GM18508 (cell line): Measurements from ENCODE around the gene HHATL.
A peak's percentile ranks its signal among the peaks of the same experiment; 100 is the strongest.

ENCODE experiments used
- ATAC-seq: cut with Tn5 transposase; IDR thresholded peaks from one replicate; pipeline ENCODE4 v1.9.1; 2021; ENCODE audit warnings: moderate number of reproducible peaks; ENCODE audit not compliant: insufficient read depth, unreplicated experiment

HHATL gene

DNA sequence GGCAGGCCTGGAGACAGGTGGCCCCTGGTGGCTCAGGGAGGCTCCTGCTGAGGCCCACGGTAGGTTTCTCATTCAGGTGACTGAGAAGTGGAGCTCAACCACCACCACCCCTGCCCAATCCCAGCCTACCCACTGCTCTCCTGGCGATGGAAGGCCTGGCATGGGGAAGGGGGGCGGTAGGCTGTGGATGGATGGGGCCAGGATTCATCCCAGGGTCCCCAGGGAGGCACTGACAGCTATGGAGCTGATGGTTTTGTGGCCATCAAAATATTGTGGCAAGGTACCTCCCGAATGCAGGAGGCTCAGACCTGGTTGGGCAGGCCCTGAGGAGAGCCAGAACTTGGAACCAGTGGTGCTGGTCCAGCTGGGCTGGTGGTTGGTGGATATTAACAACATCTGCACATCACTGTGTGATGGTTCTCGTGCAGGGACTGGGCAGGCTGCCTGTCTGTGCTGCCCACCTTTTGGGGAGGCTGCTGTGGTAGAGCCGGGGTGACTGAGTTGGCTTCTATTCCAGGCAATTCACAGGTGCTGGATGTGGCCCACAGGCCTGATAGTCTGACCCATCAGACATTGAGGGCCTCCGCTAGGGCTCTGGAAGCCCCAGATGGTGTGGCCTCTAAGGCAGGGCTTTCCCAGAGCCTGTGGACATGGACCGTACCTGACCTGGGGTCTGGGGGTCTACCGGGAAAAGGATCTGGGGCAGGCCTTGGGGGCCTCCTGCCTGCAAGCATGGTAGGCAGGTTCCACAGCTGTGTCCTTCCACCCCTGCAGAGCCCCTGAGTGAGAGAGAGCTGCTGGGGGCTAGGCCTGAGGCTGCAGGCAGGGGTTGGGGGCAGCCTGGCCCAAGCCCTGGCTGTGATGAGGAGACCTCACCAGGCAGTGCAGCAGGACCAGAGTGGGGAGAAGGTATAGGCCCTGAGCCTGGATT lies 45.7 kb downstream of the HHATL start:
- no peak for ATAC-seq

GRCh38 chr3:42655980-42656679 lies 46.5 kb downstream of the HHATL start:
- no peak for ATAC-seq

DNA sequence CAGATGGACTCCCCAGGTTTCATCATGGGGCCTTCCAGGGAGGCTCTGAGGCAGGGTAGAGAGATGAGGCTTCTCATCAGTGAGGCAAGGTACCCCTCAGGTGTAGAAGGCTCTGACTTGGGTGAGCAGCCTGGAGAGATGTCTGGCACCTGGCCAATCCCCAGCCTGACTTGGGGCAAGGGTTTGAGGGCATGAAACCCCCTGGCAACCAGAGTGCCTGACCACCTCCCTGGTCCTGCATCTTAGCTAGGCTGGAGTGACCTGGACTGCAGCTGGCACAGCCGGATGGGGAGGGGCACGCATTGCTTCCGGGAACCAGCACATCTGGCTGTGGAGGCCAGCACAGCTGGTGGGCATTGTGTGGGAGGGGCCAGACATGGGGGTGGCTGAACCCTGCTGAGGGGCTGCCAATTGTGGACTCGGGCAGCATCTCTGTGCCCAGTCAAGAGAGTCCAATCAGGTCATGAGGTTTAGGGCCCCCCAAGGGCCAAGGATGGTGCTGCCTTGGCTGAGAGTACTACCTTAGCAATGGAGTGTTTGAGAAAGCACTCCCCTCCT lies 47.2 kb downstream of the HHATL start:
- ATAC-seq: no peak

- no peak for ATAC-seq
These were observed 48.0 kb downstream of the HHATL start for GRCh38 chr3:42654331-42655201.

DNA sequence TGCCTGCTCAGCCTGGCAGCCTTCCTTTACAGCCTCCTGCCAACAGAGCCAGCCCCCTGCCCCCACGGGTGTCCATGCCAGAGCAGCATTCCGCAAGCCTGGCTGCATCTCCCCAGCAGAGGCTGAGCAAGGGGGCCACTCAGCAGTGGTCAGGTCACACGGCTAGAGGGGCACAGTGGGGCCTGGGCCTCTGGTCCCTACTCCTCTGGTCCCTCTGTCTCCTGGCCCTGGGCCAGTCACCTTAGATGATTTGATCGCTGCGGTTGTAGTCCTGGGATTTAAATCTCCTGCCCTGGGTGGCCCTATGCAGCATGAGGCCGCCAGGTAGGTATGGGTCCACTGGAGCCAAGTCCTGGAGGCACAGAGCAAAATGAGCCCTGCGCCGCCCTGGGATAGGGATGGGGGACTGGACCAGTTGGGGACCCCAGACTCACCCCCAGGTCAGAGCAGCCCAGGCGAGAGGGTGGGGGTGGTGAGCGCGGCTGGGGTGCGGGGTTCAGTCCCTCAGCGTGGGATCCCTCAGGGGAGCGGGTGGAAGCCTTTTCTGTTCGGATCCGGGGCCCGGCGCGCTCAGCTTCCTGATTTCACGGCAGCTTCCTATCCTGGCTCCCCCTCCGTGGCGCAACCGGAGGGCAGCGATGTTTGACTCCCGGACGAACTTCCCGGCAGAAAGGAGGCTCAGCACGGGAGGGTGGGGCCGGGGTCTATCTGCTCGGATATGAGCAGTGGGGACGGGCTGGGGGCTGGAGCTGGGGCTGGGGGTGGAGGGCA lies 48.9 kb downstream of the HHATL start, which contains the start of gene ZBTB47:
ZBTB47 (plus strand) TSS at position 138 of the 771 bp plus-strand sequence. CDS start 4,659 bp downstream, outside the sequence.
- ATAC-seq: no peak

DNA sequence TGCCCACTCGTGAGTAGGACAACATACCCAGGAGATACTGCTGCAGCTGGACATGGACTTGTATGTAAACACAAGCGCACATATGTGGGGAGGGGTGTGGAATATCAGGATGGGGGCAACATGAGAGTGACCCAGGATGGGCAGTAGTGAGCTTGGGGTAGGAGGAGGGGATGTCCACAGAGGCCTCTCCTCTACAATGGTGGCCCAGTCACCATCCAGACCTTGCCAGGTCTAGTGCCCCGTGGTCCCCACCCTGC lies 49.4 kb downstream of the HHATL start:
- ATAC-seq: no peak

DNA sequence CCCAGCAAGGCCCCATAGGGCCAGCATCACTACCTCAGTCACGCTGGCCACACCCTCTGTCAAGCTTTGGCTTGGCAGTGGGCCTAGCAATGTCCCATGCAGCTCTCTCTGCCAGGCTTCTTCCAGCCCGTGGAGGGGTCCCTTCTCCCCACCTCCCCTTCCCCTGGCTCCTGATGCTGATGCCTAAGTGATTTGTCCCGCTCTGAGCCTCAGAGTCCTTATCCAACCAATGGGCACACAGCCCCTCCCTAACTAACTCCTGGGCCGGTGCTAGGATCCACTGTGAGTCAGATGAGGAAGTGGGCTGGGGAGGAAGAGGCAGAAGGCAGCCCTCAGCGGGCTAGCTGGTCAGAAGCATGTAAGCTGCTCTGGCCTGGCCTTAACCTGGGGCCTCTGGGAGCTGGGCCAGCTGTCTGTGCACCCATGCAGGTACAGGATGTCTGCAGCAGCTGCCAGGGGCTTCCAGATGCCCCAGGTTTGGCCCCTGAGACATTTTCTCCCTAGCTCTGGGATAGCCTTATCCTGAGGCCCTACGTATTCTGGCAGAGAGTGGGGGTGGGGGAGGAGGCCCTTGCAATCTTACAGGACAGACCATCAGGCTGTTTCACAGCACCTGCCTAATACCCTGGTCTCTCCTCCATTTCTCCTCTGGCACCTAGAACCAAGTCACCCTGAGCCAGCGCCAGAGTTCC lies 49.8 kb downstream of the HHATL start:
- peak; percentile 50 for ATAC-seq

DNA sequence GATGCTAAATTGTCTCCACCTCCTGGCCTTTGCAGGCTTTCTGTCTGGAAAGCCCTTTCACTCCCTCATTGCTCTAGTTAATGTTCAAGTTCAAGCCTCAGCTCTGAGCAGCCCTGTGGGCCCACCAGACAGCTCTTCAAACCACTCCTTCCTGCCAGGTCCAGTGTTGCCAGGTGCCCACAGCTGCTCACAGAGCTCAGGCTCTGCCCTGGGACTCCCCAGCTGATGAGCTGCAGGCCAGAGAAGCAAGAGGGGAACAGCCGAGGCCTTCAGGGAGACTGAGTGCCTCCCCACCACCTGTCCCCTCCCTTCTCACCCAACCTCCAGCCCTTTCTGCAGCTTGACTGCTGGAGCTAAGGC lies 50.4 kb downstream of the HHATL start:
- no peak for ATAC-seq

DNA sequence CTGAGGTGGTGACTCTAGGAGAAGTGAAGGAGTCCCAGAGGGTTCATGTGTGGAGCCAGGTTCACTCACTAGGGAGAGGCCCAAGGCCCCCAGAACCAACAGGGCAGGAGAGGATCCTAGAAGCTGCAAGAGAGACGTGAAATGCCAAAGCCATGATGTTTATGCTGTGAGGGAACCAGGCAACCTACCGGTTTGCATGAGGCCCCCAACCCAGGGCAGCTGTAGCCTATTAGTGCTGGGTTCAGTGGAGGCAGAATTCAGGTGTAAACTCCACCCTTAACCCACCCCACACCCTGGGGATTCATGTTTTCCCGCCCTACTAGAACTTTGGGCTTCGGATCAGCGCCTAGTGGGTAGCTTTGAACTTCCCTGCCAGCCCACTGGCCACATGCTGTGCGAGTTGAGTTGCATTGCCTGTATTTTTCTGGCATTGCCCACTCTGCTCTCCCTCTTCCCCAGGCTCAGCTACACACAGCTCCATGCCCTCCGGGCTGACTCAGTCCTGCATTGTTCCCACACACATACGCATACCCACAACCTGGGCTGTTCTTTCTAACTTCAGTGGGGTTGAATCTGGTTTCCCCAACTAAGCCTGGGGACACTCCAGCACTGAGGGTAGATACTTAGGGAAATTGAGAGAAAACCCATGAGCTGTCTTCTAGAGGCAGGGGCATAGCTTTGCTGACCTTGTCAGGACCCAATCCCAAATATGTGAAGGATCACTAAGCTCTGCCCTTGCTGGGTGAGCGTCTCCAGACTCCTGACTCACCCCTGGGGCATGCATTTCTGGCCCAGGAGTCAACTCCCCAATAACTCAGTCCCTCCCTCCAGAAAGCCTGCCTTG lies 51.1 kb downstream of the HHATL start:
- ATAC-seq: no peak

GRCh38 chr3:42649783-42650182 lies 52.8 kb downstream of the HHATL start:
- ATAC-seq: no peak

DNA sequence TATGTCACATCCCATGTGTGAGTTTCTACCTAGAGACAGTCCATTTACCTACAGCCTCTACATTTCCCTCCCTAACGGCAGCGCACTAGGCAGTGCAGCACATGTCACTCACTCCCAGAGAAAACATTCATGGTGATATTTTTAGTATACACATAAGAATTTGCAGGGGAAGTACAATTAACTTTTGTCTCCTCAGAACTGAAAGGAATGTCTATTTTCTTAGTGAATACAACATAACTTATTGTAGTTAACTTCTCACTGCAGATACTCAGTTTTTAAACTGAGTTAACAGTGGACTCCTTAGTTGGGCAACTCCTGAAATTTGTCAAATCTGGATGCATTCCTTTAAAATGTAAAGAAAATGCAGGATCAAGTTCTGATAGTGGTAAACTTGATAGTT lies 53.6 kb downstream of the HHATL start:
- no peak for ATAC-seq

DNA sequence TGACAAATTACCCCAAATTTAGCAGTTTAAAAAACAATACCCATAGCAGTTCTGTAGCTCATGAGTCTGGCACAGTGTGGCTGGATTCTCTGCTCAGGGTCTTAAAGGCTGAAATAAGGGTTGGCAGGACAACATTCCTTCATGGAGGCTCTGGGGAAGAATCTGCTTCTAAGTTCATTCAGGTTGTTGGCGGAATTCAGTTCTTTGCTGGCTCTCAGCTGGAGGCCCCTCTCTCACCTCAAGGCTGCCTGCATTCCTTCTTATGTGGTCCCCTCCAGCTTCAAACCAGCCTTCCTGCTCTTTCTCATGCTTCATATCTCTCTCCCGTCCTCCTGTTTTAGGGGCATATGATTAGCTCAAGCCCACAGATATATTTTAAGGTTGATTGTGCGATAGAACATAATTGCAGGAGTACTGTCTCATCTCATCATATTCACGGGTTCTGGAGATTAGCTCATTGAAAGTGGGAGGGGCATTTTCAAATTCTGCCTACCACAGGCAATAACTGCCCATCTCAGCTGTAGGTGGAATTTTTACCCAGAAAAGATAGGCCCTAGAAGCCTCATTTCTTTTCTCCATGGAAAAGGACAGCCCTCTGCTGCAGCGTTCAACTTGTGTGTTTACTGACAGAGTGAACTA lies 54.7 kb downstream of the HHATL start:
- ATAC-seq: no peak
